Measurements from ENCODE around the gene PSMD6. TPM values are rescaled to one million over a fixed set of nuclear protein-coding genes. Genes with fewer than 3 reads are reported as not detected.

PSMD6 gene
- total RNA-seq, 1 experiment from 2014 or later, result 62.7 TPM

DNA sequence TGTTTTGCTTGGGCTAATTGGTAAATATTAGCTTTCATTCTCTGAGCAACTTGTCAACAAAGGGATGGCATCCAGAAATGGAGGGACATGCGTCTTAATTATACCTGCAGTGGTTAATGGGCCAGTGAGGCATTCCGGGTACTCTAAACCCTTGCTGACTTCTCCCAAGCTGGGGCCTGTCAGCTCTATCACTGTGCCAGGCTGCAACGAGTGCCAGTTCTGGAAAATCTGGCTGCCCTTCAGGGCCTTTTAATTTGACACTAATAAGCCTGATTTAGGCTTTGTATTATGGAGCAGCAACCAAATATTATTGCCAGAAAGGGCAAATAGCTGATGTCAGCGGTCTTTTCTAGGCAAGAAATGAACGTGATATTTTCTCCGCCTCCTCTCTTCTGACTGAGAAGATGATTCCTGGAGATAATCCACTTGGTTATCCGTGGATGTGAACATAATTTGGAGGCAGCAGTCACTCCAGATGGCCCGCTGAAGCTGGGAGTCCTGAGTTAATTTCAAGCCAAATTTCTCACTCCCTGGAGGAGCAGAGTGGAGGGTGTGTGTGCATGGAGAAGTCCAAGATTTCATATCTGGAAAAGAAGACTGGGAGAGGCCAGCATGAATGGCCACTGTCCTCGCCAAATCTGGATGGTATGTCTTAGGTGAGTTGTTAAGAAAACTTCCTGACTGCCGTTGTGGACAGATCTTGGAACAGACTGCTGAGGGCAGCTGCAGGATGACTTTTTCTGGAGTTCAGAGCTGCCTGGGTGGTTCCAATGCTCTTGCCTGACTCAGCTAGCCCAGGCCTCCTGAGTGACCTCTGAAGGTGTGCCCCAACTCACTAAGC lies 44.4 kb upstream of the PSMD6 start:
- Mint-ChIP-seq H3K36me3 (ENCODE audit: insufficient read depth, unreplicated experiment) (no peaks in the 10 kb centered on the region), H3K27ac (ENCODE audit: low read depth, unreplicated experiment) (no peak overlapping the region), H3K4me3 (ENCODE audit: unreplicated experiment) (no peak overlapping the region), H3K9me3 (ENCODE audit: unreplicated experiment) (no peaks in the 10 kb centered on the region), H3K4me1 (ENCODE audit: insufficient read depth, unreplicated experiment) (no peaks in the 10 kb centered on the region), H3K27me3 (ENCODE audit: insufficient read depth, unreplicated experiment) (no peaks in the 10 kb centered on the region)
- CTCF ChIA-PET, result no interaction called here
- TF ChIP-seq CTCF (IDR thresholded peaks at IDR 0.05; ENCODE audit: unreplicated experiment), result no peak
- no peak for DNase-seq (ENCODE audit: unreplicated experiment)
- POLR2A ChIA-PET, result no interaction called here
- no TSS peak for BruUV-seq (replicated peaks)
- intact Hi-C loops (cut with micrococcal nuclease), result no loop called here

DNA sequence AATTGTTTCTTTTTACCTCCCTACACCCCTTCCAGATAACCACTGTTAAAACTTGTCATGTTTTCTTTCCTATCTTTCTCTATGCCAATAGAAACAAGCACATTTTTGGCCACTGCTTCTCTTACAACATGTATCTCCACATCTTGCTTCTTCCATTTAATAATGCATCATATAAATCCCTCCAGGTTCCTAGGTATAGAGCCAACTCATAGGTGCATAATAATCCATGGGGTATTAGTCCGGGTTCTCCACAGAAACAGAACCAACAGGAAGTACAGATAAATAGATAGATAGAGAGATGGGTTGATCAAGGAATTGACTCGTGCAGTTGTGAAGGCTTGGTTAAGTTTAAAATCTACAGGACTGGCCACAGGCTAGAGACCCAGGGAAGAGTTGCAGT lies 41.5 kb upstream of the PSMD6 start:
- H3K4me3 Mint-ChIP-seq (ENCODE audit: unreplicated experiment), result no peak overlapping the region

GRCh38 chr3:64063983-64064438 lies 40.7 kb upstream of the PSMD6 start:
- ChIA-PET POLR2A (no interaction called here), CTCF (interaction anchor here (0.9 kb wide), 1 partner anchor 335 kb away, joined by 4 read pairs; no protein-coding TSS in a partner anchor)
- no peaks in the 10 kb centered on the region for H3K27me3 Mint-ChIP-seq (ENCODE audit: insufficient read depth, unreplicated experiment)
- H3K27ac Mint-ChIP-seq (ENCODE audit: low read depth, unreplicated experiment), result no peak overlapping the region
- intact Hi-C loops (cut with micrococcal nuclease), result no loop called here
- no peak for DNase-seq (ENCODE audit: unreplicated experiment)
- no peaks in the 10 kb centered on the region for H3K36me3 Mint-ChIP-seq (ENCODE audit: insufficient read depth, unreplicated experiment)
- H3K9me3 Mint-ChIP-seq (ENCODE audit: unreplicated experiment), result no peaks in the 10 kb centered on the region
- no peak overlapping the region for H3K4me3 Mint-ChIP-seq (ENCODE audit: unreplicated experiment)
- BruUV-seq (replicated peaks), result no TSS peak
- no peak for TF ChIP-seq CTCF (IDR thresholded peaks at IDR 0.05; ENCODE audit: unreplicated experiment)
- no peaks in the 10 kb centered on the region for H3K4me1 Mint-ChIP-seq (ENCODE audit: insufficient read depth, unreplicated experiment)

More for the DNA sequence above, 41.5 kb upstream of the PSMD6 start:
- ChIA-PET CTCF (no interaction called here), POLR2A (no interaction called here)
- H3K27ac Mint-ChIP-seq (ENCODE audit: low read depth, unreplicated experiment), result no peak overlapping the region
- H3K9me3 Mint-ChIP-seq (ENCODE audit: unreplicated experiment), result no peaks in the 10 kb centered on the region
- TF ChIP-seq CTCF (IDR thresholded peaks at IDR 0.05; ENCODE audit: unreplicated experiment), result no peak
- intact Hi-C loops (cut with micrococcal nuclease), result no loop called here
- no peak for DNase-seq (ENCODE audit: unreplicated experiment)
- no peaks in the 10 kb centered on the region for H3K4me1 Mint-ChIP-seq (ENCODE audit: insufficient read depth, unreplicated experiment)
- no peaks in the 10 kb centered on the region for H3K36me3 Mint-ChIP-seq (ENCODE audit: insufficient read depth, unreplicated experiment)
- no TSS peak for BruUV-seq (replicated peaks)
- no peaks in the 10 kb centered on the region for H3K27me3 Mint-ChIP-seq (ENCODE audit: insufficient read depth, unreplicated experiment)

GRCh38 chr3:64063207-64063982 lies 40.1 kb upstream of the PSMD6 start:
- intact Hi-C loops (cut with micrococcal nuclease), result no loop called here
- Mint-ChIP-seq H3K27ac (ENCODE audit: low read depth, unreplicated experiment) (no peak overlapping the region), H3K4me1 (ENCODE audit: insufficient read depth, unreplicated experiment) (no peaks in the 10 kb centered on the region), H3K4me3 (ENCODE audit: unreplicated experiment) (no peak overlapping the region), H3K27me3 (ENCODE audit: insufficient read depth, unreplicated experiment) (no peaks in the 10 kb centered on the region), H3K9me3 (ENCODE audit: unreplicated experiment) (no peaks in the 10 kb centered on the region), H3K36me3 (ENCODE audit: insufficient read depth, unreplicated experiment) (no peaks in the 10 kb centered on the region)
- no TSS peak for BruUV-seq (replicated peaks)
- ChIA-PET POLR2A (no interaction called here), CTCF (interaction anchor here (0.9 to 1.0 kb wide), 2 partner anchors 14 to 336 kb away, joined by 3 to 4 read pairs; no protein-coding TSS in a partner anchor)
- TF ChIP-seq CTCF (IDR thresholded peaks at IDR 0.05; ENCODE audit: unreplicated experiment), result no peak
- DNase-seq (ENCODE audit: unreplicated experiment), result no peak
